Ovary (tissue), 3 donors: ENCODE measurements around the gene TMEM88.

Experiments
- CTCF ChIP-seq, 3 donors: fragments of 450-650 bp in 2 of 3; fragments of 200-600 bp in 1 of 3; IDR thresholded peaks; one replicate each; pipeline versions ENCODE4 v1.5.1 to v1.8.0; 2016 to 2022; ENCODE audit warnings: antibody characterized with exemption in 3 of 3, mild to moderate bottlenecking in 1 of 3
- EP300 ChIP-seq: sonication (generic); formaldehyde crosslinking; IDR thresholded peaks from one replicate; pipeline ENCODE4 v1.6.1; 2017; ENCODE audit warnings: antibody characterized with exemption
- POLR2A ChIP-seq: fragments of 450-650 bp; IDR thresholded peaks from one replicate; pipeline ENCODE4 v1.6.1; 2017; ENCODE audit warnings: antibody characterized with exemption, mild to moderate bottlenecking, moderate library complexity
- donor health status: DM: no; HTN: no; CAD: no.

DNA sequence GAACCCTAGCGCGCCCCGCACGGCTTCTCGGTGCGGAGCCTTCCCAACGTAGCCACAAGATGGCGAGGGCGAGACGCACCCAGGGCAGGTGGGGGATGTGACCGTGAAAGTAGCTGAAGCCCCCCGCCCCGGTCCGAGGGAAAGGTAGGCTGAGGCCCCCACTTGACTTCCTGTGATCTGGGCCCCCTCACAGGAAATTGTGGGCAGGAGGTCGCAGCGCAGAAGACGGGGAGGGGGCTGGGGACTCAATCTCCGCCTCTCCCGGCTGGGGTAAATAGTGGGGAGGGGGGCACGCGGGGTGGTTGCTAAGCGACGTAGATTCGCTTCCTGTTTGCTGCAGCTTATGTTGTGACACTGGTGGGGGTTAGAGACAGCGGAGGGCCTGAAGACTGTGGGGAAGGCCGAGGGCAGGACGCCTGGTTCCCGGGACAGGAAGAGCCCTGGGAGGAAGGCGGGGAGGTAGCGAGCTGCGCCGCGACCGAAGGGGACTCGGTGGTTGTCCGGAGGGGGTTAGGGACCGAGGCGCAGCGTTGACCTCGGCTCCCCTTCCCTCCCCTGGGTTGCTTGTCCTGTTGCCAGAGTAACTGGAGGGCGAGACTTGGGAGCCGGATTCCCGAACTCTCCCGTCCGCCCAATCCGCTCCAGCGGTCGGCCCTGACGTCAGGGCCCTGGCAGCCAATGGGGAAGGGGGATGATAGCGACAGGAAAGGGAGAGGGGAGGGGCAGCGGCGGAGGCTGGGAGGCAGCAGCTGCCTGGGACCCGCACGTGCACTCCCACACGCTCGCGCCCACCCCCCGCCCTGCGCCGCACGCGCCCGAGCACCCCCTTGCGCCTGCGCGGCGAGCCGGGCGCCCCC lies 19.7 kb upstream of the TMEM88 start:
- TF ChIP-seq CTCF (IDR thresholded peaks at IDR 0.05) = peak; percentile 77 to 94 (median 91)
- peak; percentile 95 for TF ChIP-seq POLR2A
- TF ChIP-seq EP300 = peak; percentile 63
